CD4-positive, alpha-beta T cell treated with Interleukin-2 at 100 ng/mL for 4 hours (primary cell): ENCODE data around the gene PARK7.
A peak's percentile ranks its signal among the peaks of the same experiment; 100 is the strongest.

Experiments
- DNase-seq: peaks from one replicate; pipeline ENCODE4 v3.0.0-alpha.2; 2020; ENCODE audit warnings: low spot score

The PARK7 gene

GRCh38 chr1:8024329-8024728 lies 62.8 kb downstream of the PARK7 start:
- DNase-seq, result no peak

- no peak for DNase-seq
These were observed 63.7 kb downstream of the PARK7 start for GRCh38 chr1:8025061-8025670.

- no peak for DNase-seq
These were observed 64.2 kb downstream of the PARK7 start for GRCh38 chr1:8025671-8026144.

GRCh38 chr1:8026153-8026975 lies 64.9 kb downstream of the PARK7 start, which contains the start of gene ERRFI1:
Gene ERRFI1 (minus strand): TSS chr1:8026309. CDS start chr1:8015619, 10,690 bp downstream.
- peak; percentile 91 for DNase-seq

- DNase-seq, result no peak
These were observed 65.7 kb downstream of the PARK7 start for GRCh38 chr1:8026976-8027747.

GRCh38 chr1:8027748-8028570 lies 66.4 kb downstream of the PARK7 start:
- DNase-seq, result no peak

- DNase-seq, result no peak
These were observed 67.0 kb downstream of the PARK7 start for GRCh38 chr1:8028571-8028910.

- peak; percentile 53 for DNase-seq
These were observed 69.8 kb downstream of the PARK7 start for GRCh38 chr1:8031176-8031785.

- DNase-seq, result no peak
These were observed 70.9 kb downstream of the PARK7 start for GRCh38 chr1:8032366-8032910.

- DNase-seq, result no peak
These were observed 71.8 kb downstream of the PARK7 start for GRCh38 chr1:8033322-8033721.
